Measurements from ENCODE around the gene AFAP1.
"Not testable (repeated sequence)": the region's sequence is repeated elsewhere in the genome, so short reads cannot be mapped to it uniquely, and the experiment has no call there.

The AFAP1 gene

DNA sequence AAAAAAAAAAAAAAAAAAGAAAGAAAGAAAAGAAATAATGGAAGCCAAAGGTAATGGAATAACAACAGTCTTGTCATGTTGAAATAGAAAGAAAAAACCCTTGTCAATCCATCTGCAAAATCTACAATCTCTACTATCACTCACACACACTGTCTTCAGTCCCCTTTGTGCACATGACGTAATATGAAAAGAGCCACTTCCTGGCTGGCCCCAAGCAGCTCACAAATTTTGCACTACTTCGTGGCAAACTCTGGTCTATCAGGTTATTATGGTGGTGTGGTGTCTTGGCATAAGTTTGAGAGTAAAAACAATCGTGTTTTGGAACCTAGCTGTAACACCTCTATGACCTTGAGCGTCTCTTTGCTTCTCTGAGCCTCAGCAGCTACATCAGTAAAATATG, 8.3 kb upstream of the AFAP1 start:
- DNase-seq (ENCODE audit: low read depth in 3 of 3) = no peak

DNA sequence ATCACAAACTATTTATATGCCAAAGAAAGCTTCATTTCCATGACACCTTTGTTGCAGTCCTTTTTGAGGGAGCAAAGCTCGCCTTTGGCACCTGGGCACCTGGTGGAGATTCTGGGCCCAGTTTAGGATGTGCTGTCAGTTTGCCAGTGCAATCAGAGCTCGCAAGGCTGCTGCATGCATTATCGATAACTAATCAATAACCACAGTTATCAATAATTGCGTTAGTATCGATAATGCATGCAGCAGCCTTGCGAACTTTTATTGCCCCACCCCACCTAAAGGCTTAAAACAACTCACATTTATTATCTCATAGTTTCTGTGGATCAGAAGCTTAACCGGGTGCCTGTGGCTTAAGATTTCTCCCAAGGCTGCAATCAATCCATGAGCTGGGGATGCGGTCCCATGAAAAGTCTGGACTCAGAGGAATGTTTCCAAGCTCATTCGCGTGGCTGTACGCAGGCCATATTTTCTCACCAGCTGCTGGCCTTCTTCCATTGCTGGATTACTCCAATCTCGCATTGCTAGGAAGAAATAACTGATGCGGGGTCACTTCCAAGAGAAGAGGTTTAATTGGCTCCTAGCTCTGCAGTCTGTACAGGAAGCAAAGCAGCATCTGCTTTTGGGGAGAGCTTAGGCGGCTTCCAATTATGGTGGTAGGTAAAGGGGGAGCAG, 6.2 kb upstream of the AFAP1 start:
- DNase-seq (ENCODE audit: low read depth in 3 of 3) = no peak

DNA sequence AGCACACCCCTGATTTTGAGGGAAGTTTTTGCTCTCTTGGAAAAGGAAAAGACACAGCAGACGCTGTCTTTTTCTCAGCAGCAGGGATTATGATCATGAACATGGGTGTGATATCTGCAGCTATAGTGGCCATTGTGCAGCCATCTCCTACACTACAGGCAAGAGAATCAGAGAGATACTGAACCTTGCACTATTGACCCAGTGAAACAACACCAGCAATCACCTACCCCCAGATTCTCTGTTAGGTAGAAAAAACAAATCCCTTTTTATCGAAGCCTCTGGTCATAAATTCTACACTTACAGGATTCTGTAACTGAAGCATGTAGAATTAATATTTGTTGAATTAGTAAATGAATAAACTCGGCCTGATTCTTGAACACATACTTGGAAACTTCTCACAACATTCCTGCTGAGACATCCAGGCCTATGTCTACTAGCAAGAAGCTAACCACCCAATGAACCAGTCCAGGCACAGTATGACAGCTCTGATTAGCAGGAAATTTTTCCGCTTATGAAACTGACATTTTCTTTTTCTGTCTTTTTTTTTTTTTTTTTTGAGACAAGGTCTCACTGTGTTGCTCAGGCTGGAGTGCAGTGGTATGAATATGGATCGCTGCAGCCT, 5.0 kb upstream of the AFAP1 start:
- DNase-seq (ENCODE audit: low read depth in 3 of 3) = no peak

DNA sequence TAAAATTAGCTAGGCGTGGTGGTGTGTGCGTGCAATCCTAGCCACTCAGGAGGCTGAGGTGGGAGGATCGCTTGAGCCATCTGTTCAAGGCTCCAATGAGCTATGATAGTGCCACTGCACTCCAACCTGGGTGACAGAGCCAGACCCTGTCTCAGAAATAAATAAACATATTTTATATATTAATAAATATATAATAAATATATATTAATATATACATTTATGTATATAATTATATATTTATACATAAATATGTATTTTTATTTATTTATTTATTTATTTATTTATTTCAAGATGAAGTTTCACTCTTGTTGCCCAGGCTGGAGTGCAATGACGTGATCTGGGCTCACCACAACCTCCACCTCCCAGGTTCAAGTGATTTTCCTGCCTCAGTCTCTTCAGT, 4.0 kb upstream of the AFAP1 start:
- not testable (repeated sequence) for DNase-seq (ENCODE audit: low read depth in 3 of 3)

DNA sequence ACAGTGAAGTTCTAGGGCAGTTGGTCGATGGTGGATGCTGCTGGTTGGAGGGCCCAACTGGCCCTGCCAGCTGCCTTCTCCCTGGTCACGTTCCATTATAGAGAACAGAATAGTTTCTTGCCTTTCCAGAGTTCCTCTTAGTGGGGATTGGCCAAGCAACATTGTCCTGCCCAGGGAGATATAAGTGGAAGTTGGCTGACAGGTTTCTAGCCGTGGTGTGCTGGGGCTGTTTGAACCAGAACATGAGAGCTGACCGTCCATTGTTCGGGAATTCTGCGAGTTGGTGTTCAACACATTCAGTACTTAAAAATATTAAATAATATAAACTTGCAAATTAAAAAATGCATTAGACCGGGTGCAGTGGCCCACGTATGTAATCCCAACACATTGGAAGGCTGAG, 3.5 kb upstream of the AFAP1 start:
- no peak for DNase-seq (ENCODE audit: low read depth in 3 of 3)

DNA sequence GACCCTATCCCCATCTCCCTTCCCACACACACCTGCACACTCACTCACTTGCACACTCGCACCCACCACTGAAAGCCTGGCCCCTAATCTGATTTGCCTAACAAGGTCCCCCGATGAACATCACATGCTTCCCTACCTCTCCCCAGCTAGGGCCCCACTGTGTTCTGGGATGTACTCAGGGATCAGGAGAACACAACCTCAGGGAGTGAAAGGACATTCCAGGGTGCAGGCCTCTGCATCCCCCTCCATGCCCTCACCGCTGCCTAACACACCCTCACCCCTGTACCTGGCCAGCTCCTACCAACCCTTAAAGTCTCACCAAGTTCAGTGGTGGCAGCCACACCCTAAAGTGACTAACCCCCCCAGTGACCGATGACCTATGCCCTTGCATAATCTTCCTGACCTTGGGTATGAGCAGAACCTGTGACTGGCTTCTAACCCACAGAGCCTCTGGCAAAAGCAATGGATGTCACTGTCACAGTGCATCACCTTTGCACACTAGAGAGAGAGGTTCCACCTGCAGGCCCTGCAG, 2.4 kb upstream of the AFAP1 start:
- no peak for DNase-seq (ENCODE audit: low read depth in 3 of 3)

DNA sequence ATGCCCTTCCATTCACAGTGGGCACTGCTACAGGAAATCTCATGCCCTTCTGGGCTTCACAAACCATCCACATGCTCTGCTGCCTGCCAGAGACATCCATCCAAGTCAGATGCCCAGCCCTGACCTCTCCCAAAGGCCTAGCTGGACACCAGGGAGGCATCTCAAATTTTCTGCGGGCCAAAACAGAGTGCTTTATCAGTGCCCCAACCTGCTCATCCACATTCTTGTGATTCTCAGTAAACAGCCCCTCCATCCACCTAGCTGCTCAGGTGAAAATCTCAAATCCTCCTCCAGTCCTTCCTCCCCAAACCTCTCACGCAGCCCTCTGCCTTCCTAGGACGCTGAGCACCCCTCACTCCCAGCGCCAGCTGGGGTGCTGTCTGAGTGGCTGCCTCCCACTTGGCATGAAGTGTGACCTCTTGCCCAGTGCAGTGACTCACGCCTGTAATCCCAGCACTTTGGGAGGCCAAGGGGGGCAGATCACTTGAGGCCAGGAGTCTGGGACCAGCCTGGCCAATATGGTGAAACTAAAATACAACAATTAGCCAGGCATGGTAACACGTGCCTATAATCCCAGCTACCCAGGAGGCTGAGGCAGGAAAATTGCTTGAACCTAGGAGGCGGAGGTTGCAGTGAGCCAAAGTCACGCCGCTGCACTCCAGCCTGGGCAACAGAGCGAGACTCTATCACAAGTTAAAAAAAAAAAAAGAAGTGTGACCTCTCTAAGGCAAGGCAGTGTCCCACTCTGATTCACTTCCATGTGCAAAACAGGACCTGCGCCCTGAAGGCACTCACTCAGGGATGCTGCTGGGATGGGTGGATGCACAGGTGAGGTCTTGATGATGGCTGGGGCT, 1.7 kb upstream of the AFAP1 start:
- DNase-seq (ENCODE audit: low read depth in 3 of 3) = no peak

DNA sequence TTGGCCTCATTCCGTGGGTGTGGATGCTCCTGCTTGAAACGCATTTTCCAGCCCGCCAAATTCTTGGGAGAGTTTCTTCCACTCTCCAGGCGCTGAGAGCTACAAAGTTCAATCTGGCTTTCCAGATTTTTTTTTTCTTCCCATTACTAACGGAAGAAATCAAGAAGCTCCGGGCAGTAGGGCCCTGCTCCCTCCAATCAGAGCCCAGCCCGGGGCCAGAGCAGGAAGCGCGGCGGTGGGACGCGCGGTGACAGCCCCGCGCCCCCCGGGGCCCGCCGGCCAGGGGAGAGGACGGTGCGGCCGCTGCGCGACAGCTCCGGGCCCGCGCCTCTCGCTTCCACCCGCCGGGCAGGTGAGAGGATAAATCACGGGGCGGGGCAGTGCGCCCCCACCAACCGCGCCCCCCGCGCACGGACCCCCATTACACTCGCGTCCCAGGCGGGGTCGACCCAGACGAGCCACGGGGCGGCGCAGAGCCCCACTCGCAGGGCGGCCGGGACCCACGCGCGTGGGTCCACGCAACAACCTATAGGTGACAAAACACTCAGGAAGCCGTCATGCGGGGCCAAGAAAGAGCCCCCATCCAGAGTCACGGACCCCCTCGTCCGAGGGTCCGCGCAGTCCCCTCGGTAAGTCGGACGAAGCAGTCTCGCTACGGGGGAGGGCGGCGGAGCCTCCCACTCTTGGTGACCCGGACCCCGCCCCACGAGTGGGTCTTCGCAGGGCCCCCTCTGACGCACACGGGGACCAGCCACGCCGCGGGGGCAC, 868 bp downstream of the AFAP1 start:
- DNase-seq (ENCODE audit: low read depth in 3 of 3) = no peak

DNA sequence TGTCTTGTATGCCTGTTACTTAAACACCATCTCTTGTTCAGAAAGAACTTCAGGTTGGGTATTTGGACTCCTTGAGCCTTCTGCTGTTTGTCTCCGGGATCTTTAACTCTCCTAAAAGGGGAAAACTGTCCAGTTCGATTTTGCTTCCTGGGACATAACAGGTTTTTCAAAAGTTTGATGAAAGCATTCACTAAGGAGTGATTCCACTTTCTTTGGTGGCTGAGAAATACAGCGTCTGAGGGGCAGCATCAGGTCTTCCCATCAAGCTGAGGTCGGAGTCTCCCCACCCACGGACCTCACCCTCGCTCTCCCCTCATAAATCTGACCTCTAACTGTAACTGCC, 1.4 kb downstream of the AFAP1 start:
- DNase-seq (ENCODE audit: low read depth in 3 of 3) = no peak

DNA sequence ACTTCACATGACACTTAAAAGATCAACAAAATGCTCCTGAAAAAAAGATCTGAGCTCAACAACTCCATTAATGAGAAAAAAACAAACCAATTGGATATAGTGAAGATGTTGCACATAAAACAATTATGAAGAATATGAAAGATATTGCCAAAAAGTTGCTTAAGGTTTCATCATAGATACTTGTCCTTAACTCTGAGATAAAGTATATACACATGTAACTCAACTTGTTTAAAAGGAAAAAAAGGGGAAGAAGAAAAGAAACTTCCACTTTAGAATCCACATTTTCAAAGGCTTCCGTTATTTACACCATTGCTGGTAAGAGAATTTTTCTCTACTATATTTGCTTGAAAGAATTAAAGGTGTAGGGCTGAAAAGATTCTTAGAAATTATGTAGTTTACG, 2.7 kb downstream of the AFAP1 start:
- DNase-seq (ENCODE audit: low read depth in 3 of 3) = no peak

DNA sequence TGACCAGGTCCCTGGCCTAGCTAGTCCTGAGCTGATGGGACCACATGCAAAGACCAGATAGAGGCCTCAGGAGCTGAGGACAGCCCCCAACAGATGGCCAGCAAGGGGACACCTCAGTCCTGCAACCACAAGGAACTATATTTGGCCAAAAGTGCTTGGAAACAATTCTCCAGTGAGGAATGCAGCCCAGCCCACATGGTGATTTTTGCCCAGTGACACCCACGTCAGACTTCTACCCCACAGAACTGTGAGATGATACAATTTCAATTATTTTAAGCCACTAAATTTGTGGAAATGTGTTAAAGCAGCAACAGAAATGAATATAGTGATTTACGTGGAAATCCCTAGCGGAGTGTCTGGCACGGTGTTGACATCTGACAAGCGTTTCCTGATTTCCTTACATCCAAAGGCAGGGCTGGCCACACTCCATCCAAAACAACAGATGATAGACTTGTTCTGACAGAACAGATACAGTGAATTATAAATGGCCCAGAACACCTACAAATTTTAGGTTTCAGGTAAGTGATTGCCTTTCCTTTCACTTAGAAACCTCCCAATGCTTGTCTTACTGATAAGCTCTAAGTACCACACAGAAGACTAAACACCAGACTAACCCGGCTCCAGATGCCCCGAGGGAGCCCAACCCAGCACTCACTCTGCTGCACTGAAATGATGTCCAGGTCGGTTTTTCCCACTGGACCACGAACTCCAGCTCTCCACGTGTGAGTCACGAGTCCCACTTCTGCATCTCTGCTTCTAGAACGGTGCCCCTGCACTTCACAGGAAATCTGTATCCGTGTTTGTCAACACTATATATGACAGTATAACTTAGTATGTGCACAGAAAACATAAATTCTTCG, 5.8 kb downstream of the AFAP1 start:
- no peak for DNase-seq (ENCODE audit: low read depth in 3 of 3)

DNA sequence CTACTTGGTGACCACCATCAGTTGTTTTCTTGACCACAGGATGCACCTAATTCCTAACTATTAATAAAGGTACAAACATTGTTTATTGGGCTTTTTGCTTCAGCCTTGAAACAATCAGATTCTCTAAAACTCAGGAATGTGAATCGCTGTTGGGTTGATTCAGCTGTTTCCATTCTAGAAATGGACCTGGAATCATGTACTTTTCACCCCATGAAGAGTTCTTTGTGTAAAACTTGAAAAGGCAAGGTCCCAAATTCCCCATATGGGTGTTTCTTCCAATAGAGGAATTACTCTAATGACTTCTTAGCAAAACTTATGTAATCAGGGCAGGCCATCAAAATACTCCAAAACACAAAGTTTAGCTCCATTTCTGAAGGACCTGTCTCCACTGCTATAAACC, 7.4 kb downstream of the AFAP1 start:
- no peak for DNase-seq (ENCODE audit: low read depth in 3 of 3)

DNA sequence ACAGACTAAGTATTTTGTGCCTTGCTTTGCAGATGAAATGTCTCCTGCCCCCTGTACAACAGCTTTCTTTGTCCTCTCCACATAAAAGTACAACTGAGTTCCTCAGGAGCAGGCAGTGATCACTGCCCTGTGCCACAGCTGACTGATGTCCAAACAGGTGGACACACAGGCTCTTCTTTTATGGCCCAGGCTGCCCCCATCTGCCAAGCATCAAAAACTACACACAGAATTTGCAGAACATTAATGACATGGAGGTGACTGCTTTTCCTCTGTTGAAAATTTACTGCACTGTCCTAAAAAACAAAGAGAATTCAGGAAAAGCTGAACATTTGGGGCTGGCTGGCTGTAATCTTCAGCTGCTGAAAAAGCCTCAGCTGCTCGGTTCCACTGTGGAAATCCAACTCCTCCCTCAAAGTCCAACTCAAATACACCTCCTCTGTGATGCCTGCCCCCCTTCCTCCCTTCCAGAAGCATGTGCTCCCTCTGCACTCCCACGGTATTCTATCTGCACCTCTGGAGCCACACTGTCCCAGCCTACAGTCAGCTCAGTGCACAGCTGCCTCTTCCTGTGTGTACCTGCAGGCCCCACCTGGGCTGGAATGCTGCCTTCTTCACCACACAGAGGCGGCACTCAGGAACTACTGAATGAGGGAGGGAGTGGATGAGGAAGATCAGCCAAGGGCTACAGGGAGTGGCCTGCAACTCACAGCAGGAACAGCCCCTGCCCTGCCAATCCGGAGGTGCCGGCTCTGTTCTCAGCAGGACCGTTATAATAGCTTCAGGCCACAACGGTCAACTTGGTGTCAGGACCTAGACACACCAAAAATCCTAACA, 10.3 kb downstream of the AFAP1 start:
- no peak for DNase-seq (ENCODE audit: low read depth in 3 of 3)

DNA sequence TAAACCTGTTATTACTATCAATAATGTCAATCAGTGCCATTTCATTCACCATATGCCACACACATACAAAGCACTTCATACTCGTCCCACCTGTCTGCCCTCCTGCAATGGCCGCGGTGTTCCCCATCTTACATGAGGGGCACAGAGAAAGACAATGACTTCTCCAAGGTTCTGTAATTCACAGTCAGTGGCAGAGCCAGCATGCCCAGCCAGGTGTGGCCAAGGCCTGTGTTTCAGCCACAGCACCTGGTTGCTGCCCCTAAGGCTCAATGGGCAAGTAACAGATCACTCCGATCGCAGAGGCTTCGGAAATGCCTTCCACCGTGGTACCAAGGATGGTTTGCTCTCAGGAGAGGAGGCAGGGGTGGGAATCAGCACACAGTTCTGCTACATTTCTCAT, 10.9 kb downstream of the AFAP1 start:
- DNase-seq (ENCODE audit: low read depth in 3 of 3) = no peak

DNA sequence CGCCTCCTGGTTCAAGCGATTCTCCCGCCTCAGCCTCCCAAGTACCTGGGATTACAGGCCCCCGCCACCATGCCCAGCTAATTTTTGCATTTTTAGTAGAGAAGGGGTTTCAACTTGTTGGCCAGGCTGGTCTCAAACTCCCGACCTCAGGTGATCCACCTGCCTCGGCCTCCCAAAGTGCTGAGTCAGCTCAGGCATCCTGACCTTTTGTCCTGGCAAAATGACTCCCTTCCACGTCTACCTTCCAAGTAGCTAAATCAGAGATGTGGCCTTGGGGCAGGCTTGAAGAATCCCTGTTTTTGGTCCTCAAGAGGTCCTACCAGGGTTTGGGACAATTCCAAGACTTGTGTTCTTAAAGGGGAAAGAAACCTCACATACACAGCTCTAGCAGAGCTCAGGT, 12.8 kb downstream of the AFAP1 start:
- DNase-seq (ENCODE audit: low read depth in 3 of 3) = no peak

DNA sequence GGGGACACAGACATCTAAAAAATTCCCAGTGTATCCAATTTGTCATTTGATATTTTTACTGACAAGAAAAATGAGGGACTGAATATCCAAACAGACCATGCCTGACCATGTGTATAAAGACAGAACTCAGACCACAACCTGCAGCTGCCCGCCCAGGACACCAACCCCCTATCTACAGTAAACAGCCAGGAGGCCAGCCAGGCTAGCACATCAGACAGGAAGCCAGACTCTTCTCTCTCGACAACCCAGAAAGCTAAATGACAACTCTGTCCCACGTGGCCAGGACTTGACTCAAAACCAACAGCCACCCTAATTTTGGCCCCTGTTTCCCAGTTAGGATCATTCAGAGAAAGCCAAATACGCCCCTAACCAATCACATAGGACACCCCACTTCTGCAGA, 15.1 kb downstream of the AFAP1 start:
- no peak for DNase-seq (ENCODE audit: low read depth in 3 of 3)

DNA sequence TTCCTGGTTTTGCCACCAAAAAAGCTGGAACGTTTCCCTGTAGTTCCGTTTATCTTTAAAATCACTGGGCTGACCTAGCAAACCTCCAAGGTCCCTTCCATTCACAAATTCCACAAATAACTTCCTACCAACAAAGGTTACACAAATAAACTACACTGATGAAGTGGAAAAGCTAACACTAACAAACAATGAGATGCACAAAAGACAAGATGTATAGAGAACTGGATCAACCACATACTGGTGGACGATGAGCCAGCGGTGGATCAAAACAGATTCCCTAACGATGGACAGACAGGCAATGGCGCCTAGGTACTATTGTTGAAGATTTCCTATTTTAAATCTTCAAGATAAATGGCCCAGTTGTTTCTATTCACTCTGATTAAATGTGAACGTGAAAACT, 15.5 kb downstream of the AFAP1 start:
- no peak for DNase-seq (ENCODE audit: low read depth in 3 of 3)

DNA sequence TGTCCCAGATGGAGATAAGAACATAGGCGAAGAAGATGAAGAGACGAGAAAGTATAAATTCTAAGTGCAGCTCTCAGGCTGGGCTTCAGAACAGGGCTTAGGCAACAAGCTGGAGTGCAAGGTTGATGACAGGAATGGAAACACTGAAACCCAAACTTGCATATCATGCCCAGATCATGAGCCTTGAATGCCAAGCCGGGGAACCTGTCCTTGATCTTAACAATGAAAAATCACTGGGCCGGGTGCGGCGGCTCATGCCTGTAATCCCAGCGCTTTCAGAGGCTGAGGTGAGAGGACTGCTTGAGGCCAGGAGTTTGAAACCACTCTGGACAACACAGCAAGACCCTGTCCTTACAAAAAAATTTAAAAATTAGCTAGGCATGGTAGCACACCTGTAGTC, 17.2 kb downstream of the AFAP1 start:
- DNase-seq (ENCODE audit: low read depth in 3 of 3) = no peak

DNA sequence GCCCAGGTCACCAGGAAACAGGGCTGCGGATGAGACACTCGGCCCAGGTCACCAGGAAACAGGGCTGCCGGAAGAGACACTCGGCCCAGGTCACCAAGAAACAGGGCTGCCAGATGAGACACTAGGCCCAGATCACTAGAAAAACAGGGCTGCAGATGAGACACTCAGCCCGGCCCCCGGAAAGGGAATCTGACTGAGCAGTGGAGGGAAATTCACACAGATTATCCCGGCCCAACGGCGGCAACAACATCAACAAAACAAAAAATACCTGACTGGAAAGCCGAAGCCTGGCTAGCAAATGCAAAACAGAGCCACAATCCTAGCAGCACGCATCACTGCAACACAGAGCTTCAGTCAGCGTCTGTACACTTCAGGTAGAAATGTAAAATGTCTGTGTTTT, 20.7 kb downstream of the AFAP1 start:
- DNase-seq (ENCODE audit: low read depth in 3 of 3) = no peak

DNA sequence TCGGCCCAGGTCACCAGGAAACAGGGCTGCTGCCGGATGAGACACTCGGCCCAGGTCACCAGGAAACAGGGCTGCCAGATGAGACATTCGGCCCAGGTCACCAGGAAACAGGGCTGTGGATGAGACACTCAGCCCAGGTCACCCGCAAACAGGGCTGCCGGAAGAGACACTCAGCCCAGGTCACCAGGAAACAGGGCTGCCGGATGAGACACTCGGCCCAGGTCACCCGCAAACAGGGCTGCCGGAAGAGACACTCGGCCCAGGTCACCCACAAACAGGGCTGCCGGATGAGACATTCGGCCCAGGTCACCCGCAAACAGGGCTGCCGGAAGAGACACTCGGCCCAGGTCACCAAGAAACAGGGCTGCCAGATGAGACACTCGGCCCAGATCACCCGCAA, 21.5 kb downstream of the AFAP1 start:
- DNase-seq (ENCODE audit: low read depth in 3 of 3) = not testable (repeated sequence)

Data from stimulated activated CD4-positive, alpha-beta T cell treated with anti-CD3 and anti-CD28 coated beads, TNF-alpha, amount 100 ng/mL, for 48 hours (primary cell).